HepG2 (cell line): Measurements from ENCODE around the gene XRCC1. TPM values are rescaled to one million over a fixed set of nuclear protein-coding genes. Genes with fewer than 3 reads are reported as not detected.

Experiments used
- ASH2L ChIP-seq: fragments of 300-600, 200-600 bp; sonication (generic); IDR thresholded peaks from 2 replicates; pipeline ENCODE4 v1.7.0; 2017; ENCODE audit warnings: low read depth, mild to moderate bottlenecking, moderate library complexity, mixed read lengths, low read length; ENCODE audit not compliant: insufficient read length
- CCAR2 ChIP-seq: fragments of 200-400 bp; formaldehyde crosslinking; optimal IDR thresholded peaks from 2 replicates; pipeline ENCODE3; 2018; ENCODE audit warnings: low read depth, mild to moderate bottlenecking, low read length, moderate library complexity
- FOXA3 ChIP-seq: IDR thresholded peaks from 2 replicates; pipeline ENCODE4 v1.6.1; 2016; ENCODE audit warnings: missing genetic modification reagents, missing compliant biosample characterization
- HDAC1 ChIP-seq: sonication (generic); formaldehyde crosslinking; IDR thresholded peaks from 2 replicates; pipeline ENCODE4 v1.5.1; 2020; ENCODE audit warnings: mild to moderate bottlenecking, missing genetic modification reagents
- HOXA3 ChIP-seq: sonication (generic); formaldehyde crosslinking; IDR thresholded peaks from 2 replicates; pipeline ENCODE4 v1.5.0; 2020; ENCODE audit warnings: missing genetic modification reagents
- MIXL1 ChIP-seq: IDR thresholded peaks from 2 replicates; pipeline ENCODE4 v1.6.1; 2016
- MTA3 ChIP-seq: sonication (generic); formaldehyde crosslinking; IDR thresholded peaks from 2 replicates; pipeline ENCODE4 v1.4.0; 2020; ENCODE audit warnings: missing genetic modification reagents
- RERE ChIP-seq: IDR thresholded peaks from 2 replicates; pipeline ENCODE4 v1.6.1; 2016; ENCODE audit warnings: low read depth, missing genetic modification reagents, missing compliant biosample characterization
- RFX1 ChIP-seq: fragments of 450-650 bp; IDR thresholded peaks from 2 replicates; pipeline ENCODE4 v1.6.1; 2017
- SCMH1 ChIP-seq: sonication (generic); formaldehyde crosslinking; IDR thresholded peaks from 2 replicates; pipeline ENCODE4 v1.9.0; 2021; ENCODE audit warnings: missing genetic modification reagents, mild to moderate bottlenecking, borderline replicate concordance
- SETDB1 ChIP-seq: sonication (generic); formaldehyde crosslinking; IDR thresholded peaks from 2 replicates; pipeline ENCODE4 v1.5.1; 2020; ENCODE audit warnings: missing genetic modification reagents, mild to moderate bottlenecking, borderline replicate concordance
- ZBTB10 ChIP-seq: sonication (generic); formaldehyde crosslinking; IDR thresholded peaks from 2 replicates; pipeline ENCODE4 v1.4.0; 2020; ENCODE audit warnings: missing genetic modification reagents, borderline replicate concordance
- ZKSCAN8 ChIP-seq: IDR thresholded peaks from 2 replicates; pipeline ENCODE4 v1.6.1; 2016; ENCODE audit warnings: borderline replicate concordance, missing genetic modification reagents, missing compliant biosample characterization
- ZNF18 ChIP-seq: sonication (generic); formaldehyde crosslinking; IDR thresholded peaks from 2 replicates; pipeline ENCODE4 v1.8.0; 2022; ENCODE audit warnings: mild to moderate bottlenecking, missing genetic modification reagents; ENCODE audit not compliant: insufficient replicate concordance
- ZNF672 ChIP-seq: sonication (generic); formaldehyde crosslinking; IDR thresholded peaks from 2 replicates; pipeline ENCODE4 v1.8.1; 2022; ENCODE audit warnings: missing genetic modification reagents
- polyA plus RNA-seq, 8 experiments: library from polyadenylated mRNA; depleted of rRNA in 3 of 8; stranded (reverse) in 7 of 8; unstranded in 1 of 8; fragments of >200 nt; fragmentation: Illumina TruSeq in 4 of 8; extraction: Trizol in 4 of 8; gene quantifications; 2 replicates each; pipeline versions ENCODE4 v1.2.1 to v1.2.3, GENCODE V29; 2011 to 2016; ENCODE audit warnings: low read depth in 4 of 8, missing spikeins in 1 of 8, mixed read lengths in 1 of 8; ENCODE audit not compliant: insufficient read depth in 1 of 8
- total RNA-seq, 5 experiments: library from RNA; depleted of rRNA; stranded (reverse); fragments of >200 nt; fragmentation: Illumina TruSeq; extraction: Trizol; gene quantifications; 2 replicates each; pipeline ENCODE4 v1.2.3, GENCODE V29; 2016; ENCODE audit warnings: low read depth in 1 of 5
- TF ChIP-seq, protein P1 (sequence below): sonication (generic); formaldehyde crosslinking; IDR thresholded peaks from 2 replicates; pipeline ENCODE4 v1.4.0; 2020; ENCODE audit warnings: missing genetic modification reagents

Gene XRCC1
- total and polyA plus RNA-seq, 2 of the 13 experiments (the other 11 are each of a cell fraction or from before 2014, with no cell fraction given) = 24.7 to 26.3 TPM

GRCh38 chr19:43575156-43575950 is at the start of gene XRCC1, which contains the start of gene PINLYP (continued):
- TF ChIP-seq RERE (CRISPR knock-in tag) (no peak), HDAC1 (CRISPR knock-in tag) (peak; percentile 70), SCMH1 (CRISPR knock-in tag) (no peak), FOXA3 (CRISPR knock-in tag) (no peak), ZBTB10 (CRISPR knock-in tag) (no peak), ZKSCAN8 (no peak), HOXA3 (peak; percentile 81), MTA3 (no peak), RFX1 (peak; percentile 91), MIXL1 (CRISPR knock-in tag) (no peak), CCAR2 (no peak), ZNF18 (CRISPR knock-in tag) (no peak), ASH2L (no peak), ZNF672 (CRISPR knock-in tag) (no peak), SETDB1 (CRISPR knock-in tag) (no peak)
- TF ChIP-seq, protein P1, sequence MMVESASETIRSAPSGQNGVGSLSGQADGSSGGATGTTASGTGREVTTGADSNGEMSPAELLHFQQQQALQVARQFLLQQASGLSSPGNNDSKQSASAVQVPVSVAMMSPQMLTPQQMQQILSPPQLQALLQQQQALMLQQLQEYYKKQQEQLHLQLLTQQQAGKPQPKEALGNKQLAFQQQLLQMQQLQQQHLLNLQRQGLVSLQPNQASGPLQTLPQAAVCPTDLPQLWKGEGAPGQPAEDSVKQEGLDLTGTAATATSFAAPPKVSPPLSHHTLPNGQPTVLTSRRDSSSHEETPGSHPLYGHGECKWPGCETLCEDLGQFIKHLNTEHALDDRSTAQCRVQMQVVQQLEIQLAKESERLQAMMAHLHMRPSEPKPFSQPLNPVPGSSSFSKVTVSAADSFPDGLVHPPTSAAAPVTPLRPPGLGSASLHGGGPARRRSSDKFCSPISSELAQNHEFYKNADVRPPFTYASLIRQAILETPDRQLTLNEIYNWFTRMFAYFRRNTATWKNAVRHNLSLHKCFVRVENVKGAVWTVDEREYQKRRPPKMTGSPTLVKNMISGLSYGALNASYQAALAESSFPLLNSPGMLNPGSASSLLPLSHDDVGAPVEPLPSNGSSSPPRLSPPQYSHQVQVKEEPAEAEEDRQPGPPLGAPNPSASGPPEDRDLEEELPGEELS (CRISPR knock-in tag) = 0 out of 2 replicates have a peak, but pooled peaks have one; percentile 17
